IMR-90 (cell line): ENCODE results near the gene FUT6. TPM values are rescaled to one million over a fixed set of nuclear protein-coding genes. Genes with fewer than 3 reads are reported as not detected.
A peak's percentile ranks its signal among the peaks of the same experiment; 100 is the strongest.

ENCODE experiments used
- ATAC-seq: fragments of 200-7000 bp; cut with Tn5 transposase; 2 replicates; pipeline ENCODE4 v1.9.1; 2020; ENCODE audit warnings: low read depth, mild to moderate bottlenecking, moderate library complexity
- BruUV-seq: library from RNA; stranded (reverse); fragments of 400-500 nt; replicated peaks from 2 replicates; lab custom pipeline; 2021; lab: Mats Ljungman, UMichigan
- CTCF ChIA-PET: fragments of 300-600 bp; formaldehyde crosslinking; extraction: SDS; loops from one replicate; lab custom pipeline; 2021; ENCODE audit warnings: antibody characterized with exemption; lab: Yijun Ruan, JAX
- POLR2A ChIA-PET: fragments of 300-600 bp; sonication (Branson Sonifier 250); formaldehyde crosslinking; loops from one replicate; lab custom pipeline; 2022; ENCODE audit warnings: antibody characterized with exemption; ENCODE audit not compliant: unreplicated experiment; lab: Charles Lee
- DNase-seq: peaks from one replicate; pipeline ENCODE4 v3.0.0; 2013
- H2AFZ ChIP-seq: replicated peaks from 2 replicates; pipeline ENCODE3; 2013; ENCODE audit warnings: low read length, mild to moderate bottlenecking; ENCODE audit not compliant: poor library complexity
- H2AK5ac ChIP-seq: 2 replicates; pipeline ENCODE4 v1.6.1; 2013; ENCODE audit warnings: low read depth, low read length, inconsistent platforms
- H2AK9ac ChIP-seq: replicated peaks from 2 replicates; pipeline ENCODE3; 2013; ENCODE audit warnings: mild to moderate bottlenecking, low read depth, low read length, moderate library complexity; ENCODE audit not compliant: poor library complexity
- H2BK120ac ChIP-seq: 2 replicates; pipeline ENCODE4 v1.6.1; 2013; ENCODE audit warnings: low read depth, low read length, inconsistent platforms
- H2BK15ac ChIP-seq: 3 replicates; pipeline ENCODE4 v1.6.1; 2013; ENCODE audit warnings: low read depth, low read length, inconsistent platforms
- H2BK20ac ChIP-seq: 2 replicates; pipeline ENCODE4 v1.6.1; 2013; ENCODE audit warnings: low read depth, mild to moderate bottlenecking, inconsistent platforms, low read length, moderate library complexity
- H2BK5ac ChIP-seq: 2 replicates; pipeline ENCODE4 v1.6.1; 2013; ENCODE audit warnings: mild to moderate bottlenecking, low read depth, low read length, inconsistent platforms; ENCODE audit not compliant: poor library complexity, severe bottlenecking
- H3K14ac ChIP-seq: replicated peaks from 2 replicates; pipeline ENCODE4 v1.6.1; 2013; ENCODE audit warnings: low read depth, low read length, inconsistent platforms
- H3K18ac ChIP-seq: 2 replicates; pipeline ENCODE4 v1.6.1; 2013; ENCODE audit warnings: low read depth, low read length, control low read depth
- H3K23ac ChIP-seq: 2 replicates; pipeline ENCODE4 v1.6.1; 2013; ENCODE audit warnings: low read depth, low read length, inconsistent platforms
- H3K27ac ChIP-seq: 2 replicates; pipeline ENCODE4 v1.5.1; 2013; ENCODE audit warnings: mild to moderate bottlenecking, control low read depth, low read length; ENCODE audit not compliant: insufficient read depth
- H3K27me3 ChIP-seq: 2 replicates; pipeline ENCODE4 v1.6.1; 2013; ENCODE audit warnings: low read length; ENCODE audit not compliant: control insufficient read depth, insufficient read depth
- H3K36me3 ChIP-seq: 2 replicates; pipeline ENCODE4 v1.6.1; 2013; ENCODE audit warnings: low read length, mixed read lengths; ENCODE audit not compliant: control insufficient read depth, insufficient read depth
- H3K4ac ChIP-seq: 2 replicates; pipeline ENCODE4 v1.6.1; 2013; ENCODE audit warnings: low read depth, low read length, inconsistent platforms
- H3K4me1 ChIP-seq: 2 replicates; pipeline ENCODE4 v1.6.1; 2013; ENCODE audit warnings: low read length, mixed read lengths; ENCODE audit not compliant: control insufficient read depth, insufficient read depth
- H3K4me2 ChIP-seq: 2 replicates; pipeline ENCODE4 v1.6.1; 2013; ENCODE audit warnings: low read depth, mild to moderate bottlenecking, control low read depth, low read length, moderate library complexity
- H3K4me3 ChIP-seq: 2 replicates; pipeline ENCODE4 v1.5.1; 2013; ENCODE audit warnings: low read depth, mild to moderate bottlenecking, control low read depth, low read length, moderate library complexity; ENCODE audit not compliant: insufficient read depth
- H3K56ac ChIP-seq: 2 replicates; pipeline ENCODE4 v1.6.1; 2013; ENCODE audit warnings: low read length, inconsistent platforms; ENCODE audit not compliant: insufficient read depth; ENCODE audit errors: extremely low read depth
- H3K79me1 ChIP-seq, 2 experiments: 2 replicates each; pipeline ENCODE4 v1.6.1; 2013; ENCODE audit warnings: low read length in 2 of 2, inconsistent platforms in 1 of 2, low read depth in 1 of 2
- H3K9ac ChIP-seq: 2 replicates; pipeline ENCODE4 v1.6.1; 2013; ENCODE audit warnings: low read depth, low read length, control low read depth
- H3K9me1 ChIP-seq: 2 replicates; pipeline ENCODE4 v1.6.1; 2013; ENCODE audit warnings: low read length, inconsistent platforms; ENCODE audit not compliant: insufficient read depth
- H3K9me3 ChIP-seq: 2 replicates; pipeline ENCODE4 v1.6.1; 2013; ENCODE audit warnings: low read length; ENCODE audit not compliant: control insufficient read depth, insufficient read depth
- H4K20me1 ChIP-seq: 2 replicates; pipeline ENCODE4 v1.6.1; 2013; ENCODE audit warnings: low read length, inconsistent platforms; ENCODE audit not compliant: insufficient read depth
- H4K5ac ChIP-seq: 2 replicates; pipeline ENCODE4 v1.6.1; 2013; ENCODE audit warnings: mild to moderate bottlenecking, low read depth, low read length, control low read depth
- H4K8ac ChIP-seq, 2 experiments: 2 replicates each; pipeline ENCODE4 v1.6.1; 2013; ENCODE audit warnings: low read depth in 2 of 2, low read length in 2 of 2, control low read depth in 1 of 2, inconsistent platforms in 1 of 2
- H4K91ac ChIP-seq: 2 replicates; pipeline ENCODE4 v1.6.1; 2013; ENCODE audit warnings: low read depth, low read length, inconsistent platforms; ENCODE audit not compliant: insufficient read depth
- BHLHE40 ChIP-seq: fragments of 150-350 bp; IDR thresholded peaks from 2 replicates; pipeline ENCODE4 v1.6.1; 2016; ENCODE audit warnings: mild to moderate bottlenecking, low read depth, low read length
- CEBPB ChIP-seq: IDR thresholded peaks from 2 replicates; pipeline ENCODE4 v1.6.1; 2012; ENCODE audit warnings: low read depth, low read length, improper control_type of control experiment
- CHD1 ChIP-seq: IDR thresholded peaks from 2 replicates; pipeline ENCODE4 v1.6.1; 2012; ENCODE audit warnings: low read depth, low read length, improper control_type of control experiment
- CTCF ChIP-seq: conservative IDR thresholded peaks from 2 replicates; pipeline ENCODE4 v1.5.1; 2012; ENCODE audit warnings: mild to moderate bottlenecking, low read depth, low read length, improper control_type of control experiment
- ELK1 ChIP-seq: fragments of 150-350 bp; IDR thresholded peaks from 2 replicates; pipeline ENCODE4 v1.6.1; 2016; ENCODE audit warnings: low read depth, mild to moderate bottlenecking, low read length, moderate library complexity, borderline replicate concordance
- FOS ChIP-seq: fragments of 150-350 bp; IDR thresholded peaks from 2 replicates; pipeline ENCODE4 v1.6.1; 2016; ENCODE audit warnings: low read depth, low read length
- MAFK ChIP-seq: IDR thresholded peaks from 2 replicates; pipeline ENCODE4 v1.6.1; 2012; ENCODE audit warnings: low read depth, low read length, improper control_type of control experiment
- MAZ ChIP-seq: IDR thresholded peaks from 2 replicates; pipeline ENCODE4 v1.6.1; 2012; ENCODE audit warnings: low read depth, mild to moderate bottlenecking, low read length, improper control_type of control experiment, moderate library complexity, borderline replicate concordance
- MXI1 ChIP-seq: IDR thresholded peaks from 2 replicates; pipeline ENCODE4 v1.6.1; 2012; ENCODE audit warnings: low read depth, mild to moderate bottlenecking, low read length, moderate library complexity, borderline replicate concordance
- NFE2L2 ChIP-seq: fragments of 150-350 bp; IDR thresholded peaks from 2 replicates; pipeline ENCODE4 v1.6.1; 2016; ENCODE audit warnings: low read depth, mild to moderate bottlenecking, low read length
- POLR2A ChIP-seq: IDR thresholded peaks from 2 replicates; pipeline ENCODE4 v1.6.1; 2012; ENCODE audit warnings: mild to moderate bottlenecking, low read depth, low read length
- RAD21 ChIP-seq: IDR thresholded peaks from 2 replicates; pipeline ENCODE4 v1.6.1; 2012; ENCODE audit warnings: low read length, improper control_type of control experiment
- RCOR1 ChIP-seq: IDR thresholded peaks from 2 replicates; pipeline ENCODE4 v1.6.1; 2012; ENCODE audit warnings: mild to moderate bottlenecking, low read length, improper control_type of control experiment; ENCODE audit not compliant: insufficient replicate concordance
- SMC3 ChIP-seq: fragments of 150-350 bp; IDR thresholded peaks from 2 replicates; pipeline ENCODE4 v1.6.1; 2016; ENCODE audit warnings: low read depth, mild to moderate bottlenecking, antibody characterized with exemption, low read length, moderate library complexity
- USF2 ChIP-seq: fragments of 150-350 bp; IDR thresholded peaks from 2 replicates; pipeline ENCODE4 v1.6.1; 2017; ENCODE audit warnings: mild to moderate bottlenecking, antibody characterized with exemption, low read length, low read depth
- WGBS, 2 experiments: methylation state at CpG; one replicate each; pipeline versions ENCODE4 v1.1.5 to v1.1.7; 2013; ENCODE audit warnings: missing lambda C conversion rate in 2 of 2; ENCODE audit not compliant: insufficient read length in 1 of 2; ENCODE audit errors: extremely low coverage in 2 of 2; 5-methylcytosine and 5-hydroxymethylcytosine counted together
- dilution Hi-C: fragments of 300-500 bp; cut with HindIII; formaldehyde crosslinking; loops from one replicate; pipeline ENCODE4 v1.14.3; 2018; ENCODE audit warnings: low sequenced_read_pairs; ENCODE audit not compliant: unreplicated experiment
- in situ Hi-C: fragments of 300-500 bp; cut with MboI; formaldehyde crosslinking; loops from 3 replicates; pipeline ENCODE4 v1.14.3; 2019; ENCODE audit warnings: low sequenced_read_pairs, inconsistent platforms, mixed read lengths
- intact Hi-C: fragments of 100-400 bp; cut with micrococcal nuclease; formaldehyde crosslinking; loops from 2 replicates; pipeline ENCODE4 v1.10.0; 2022
- polyA plus RNA-seq, 3 experiments: library from polyadenylated mRNA; depleted of rRNA; stranded (reverse); fragments of >200 nt; gene quantifications; 2 replicates each; pipeline ENCODE4 v1.2.3, GENCODE V29; 2012; ENCODE audit warnings: low replicate concordance in 1 of 3
- total RNA-seq: library from RNA; depleted of rRNA; stranded (reverse); fragments of >200 nt; gene quantifications from 2 replicates; pipeline ENCODE4 v1.2.3, GENCODE V29; 2012

The FUT6 gene
- total and polyA plus RNA-seq, 2 of the 4 experiments (the other 2 are of a cell fraction) = not detected

- Histone ChIP-seq H3K4ac (peak overlapping the region; percentile 95), H3K9me1 (peaks cover 5% of the 10 kb centered on the region; the same call in 1 of the 2 replicates), H3K27me3 (peaks cover 2% of the 10 kb centered on the region), H2AK9ac (peak overlapping the region; percentile 89), H3K4me2 (peak overlapping the region; percentile 41; the same call in 1 of the 2 replicates), H4K20me1 (no peaks in the 10 kb centered on the region), H3K36me3 (no peaks in the 10 kb centered on the region), H3K23ac (peak overlapping the region; percentile 62; the same call in 1 of the 2 replicates), H4K91ac (peak overlapping the region; percentile 91), H4K5ac (peak overlapping the region; percentile 74), H2BK20ac (peak overlapping the region; percentile 97), H2AFZ (peak overlapping the region; percentile 76), H3K9ac (no peak overlapping the region), H3K14ac (peak overlapping the region; percentile 92), H3K56ac (peak overlapping the region; percentile 7; the same call in 1 of the 2 replicates), H3K4me3 (no peak overlapping the region), H3K4me1 (peaks cover 16% of the 10 kb centered on the region), H3K27ac (peak overlapping the region; percentile 42; the same call in 1 of the 2 replicates), H2BK5ac (no peak overlapping the region), H3K9me3 (no peaks in the 10 kb centered on the region), H4K8ac (peak overlapping the region in 1 of 2 experiments; percentile 84; a peak in 2 of 4 replicates), H2BK15ac (peak overlapping the region; percentile 90; the same call in 1 of the 3 replicates), H3K79me1 (no peaks in the 10 kb centered on the region), H3K18ac (peak overlapping the region; percentile 78), H2BK120ac (peak overlapping the region; percentile 97), H2AK5ac (peak overlapping the region; percentile 77; the same call in 1 of the 2 replicates)
- intact Hi-C loops = no loop called here
- peak; percentile 92 for ATAC-seq
- DNase-seq = peak; percentile 74
- ChIA-PET POLR2A (no interaction called here), CTCF (interaction anchor here (0.7 kb wide), 1 partner anchor 20 kb away, joined by 3 read pairs; no protein-coding TSS in a partner anchor)
- no CpG with 5 or more reads among the region's 15 CpGs for WGBS, 2 experiments
- in situ Hi-C loops = no loop called here
- BruUV-seq = no TSS peak
- dilution Hi-C loops = no loop called here
- TF ChIP-seq USF2 = no peak
- TF ChIP-seq BHLHE40 = peak; percentile 89
- no peak for TF ChIP-seq ELK1
- TF ChIP-seq RAD21 = no peak
- 0 out of 2 replicates have a peak, but pooled peaks have one; percentile 18 for TF ChIP-seq FOS
- no peak for TF ChIP-seq SMC3
- TF ChIP-seq NFE2L2 = no peak
- TF ChIP-seq CHD1 = no peak
- TF ChIP-seq RCOR1 = peak; percentile 9
- no peak for TF ChIP-seq CEBPB
- peak; percentile 85 for TF ChIP-seq MAZ
- TF ChIP-seq CTCF = no peak
- TF ChIP-seq MXI1 = no peak
- TF ChIP-seq MAFK = no peak
- no peak for TF ChIP-seq POLR2A
Observed at GRCh38 chr19:5880604-5881078, 41.1 kb upstream of the FUT6 start.
